Neural progenitor cell (in vitro differentiated cells): Measurements from ENCODE around the gene ZMYM4.

Source experiments
- CTCF ChIP-seq: fragments of 200-600 bp; sonication (generic); IDR thresholded peaks from 2 replicates; pipeline ENCODE4 v1.5.1; 2017; ENCODE audit warnings: antibody characterized with exemption, mild to moderate bottlenecking
- EZH2 ChIP-seq: fragments of 200-600 bp; sonication (generic); IDR thresholded peaks from 2 replicates; pipeline ENCODE4 v1.6.1; 2017; ENCODE audit warnings: antibody characterized with exemption, mild to moderate bottlenecking, moderate library complexity

- TF ChIP-seq CTCF (no peak), EZH2 (no peak)
Measured at GRCh38 chr1:35255276-35255675, 13.2 kb upstream of the ZMYM4 start.
